ENCODE data around the gene UBR1.
"Not testable (repeated sequence)": the region's sequence is repeated elsewhere in the genome, so short reads cannot be mapped to it uniquely, and the experiment has no call there.

UBR1 gene

GRCh38 chr15:43029476-43029875, 76.4 kb downstream of the UBR1 start:
- no peak for DNase-seq (ENCODE audit: low read depth in 1 of 2, low spot score in 1 of 2)
- TF ChIP-seq SPI1 (IDR thresholded peaks at IDR 0.05; ENCODE audit: borderline replicate concordance, low read depth) (0 out of 2 replicates have a peak, but pooled peaks have one; percentile 4), GABPA (IDR thresholded peaks at IDR 0.05; ENCODE audit: low read depth) (no peak), POLR2AphosphoS5 (IDR thresholded peaks at IDR 0.05; ENCODE audit: low read depth) (no peak)
- TF ChIP-seq, protein P1, sequence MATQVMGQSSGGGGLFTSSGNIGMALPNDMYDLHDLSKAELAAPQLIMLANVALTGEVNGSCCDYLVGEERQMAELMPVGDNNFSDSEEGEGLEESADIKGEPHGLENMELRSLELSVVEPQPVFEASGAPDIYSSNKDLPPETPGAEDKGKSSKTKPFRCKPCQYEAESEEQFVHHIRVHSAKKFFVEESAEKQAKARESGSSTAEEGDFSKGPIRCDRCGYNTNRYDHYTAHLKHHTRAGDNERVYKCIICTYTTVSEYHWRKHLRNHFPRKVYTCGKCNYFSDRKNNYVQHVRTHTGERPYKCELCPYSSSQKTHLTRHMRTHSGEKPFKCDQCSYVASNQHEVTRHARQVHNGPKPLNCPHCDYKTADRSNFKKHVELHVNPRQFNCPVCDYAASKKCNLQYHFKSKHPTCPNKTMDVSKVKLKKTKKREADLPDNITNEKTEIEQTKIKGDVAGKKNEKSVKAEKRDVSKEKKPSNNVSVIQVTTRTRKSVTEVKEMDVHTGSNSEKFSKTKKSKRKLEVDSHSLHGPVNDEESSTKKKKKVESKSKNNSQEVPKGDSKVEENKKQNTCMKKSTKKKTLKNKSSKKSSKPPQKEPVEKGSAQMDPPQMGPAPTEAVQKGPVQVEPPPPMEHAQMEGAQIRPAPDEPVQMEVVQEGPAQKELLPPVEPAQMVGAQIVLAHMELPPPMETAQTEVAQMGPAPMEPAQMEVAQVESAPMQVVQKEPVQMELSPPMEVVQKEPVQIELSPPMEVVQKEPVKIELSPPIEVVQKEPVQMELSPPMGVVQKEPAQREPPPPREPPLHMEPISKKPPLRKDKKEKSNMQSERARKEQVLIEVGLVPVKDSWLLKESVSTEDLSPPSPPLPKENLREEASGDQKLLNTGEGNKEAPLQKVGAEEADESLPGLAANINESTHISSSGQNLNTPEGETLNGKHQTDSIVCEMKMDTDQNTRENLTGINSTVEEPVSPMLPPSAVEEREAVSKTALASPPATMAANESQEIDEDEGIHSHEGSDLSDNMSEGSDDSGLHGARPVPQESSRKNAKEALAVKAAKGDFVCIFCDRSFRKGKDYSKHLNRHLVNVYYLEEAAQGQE (IDR thresholded peaks at IDR 0.05; ENCODE audit: insufficient replicate concordance, low read depth): no peak
- TF ChIP-seq, protein P2, sequence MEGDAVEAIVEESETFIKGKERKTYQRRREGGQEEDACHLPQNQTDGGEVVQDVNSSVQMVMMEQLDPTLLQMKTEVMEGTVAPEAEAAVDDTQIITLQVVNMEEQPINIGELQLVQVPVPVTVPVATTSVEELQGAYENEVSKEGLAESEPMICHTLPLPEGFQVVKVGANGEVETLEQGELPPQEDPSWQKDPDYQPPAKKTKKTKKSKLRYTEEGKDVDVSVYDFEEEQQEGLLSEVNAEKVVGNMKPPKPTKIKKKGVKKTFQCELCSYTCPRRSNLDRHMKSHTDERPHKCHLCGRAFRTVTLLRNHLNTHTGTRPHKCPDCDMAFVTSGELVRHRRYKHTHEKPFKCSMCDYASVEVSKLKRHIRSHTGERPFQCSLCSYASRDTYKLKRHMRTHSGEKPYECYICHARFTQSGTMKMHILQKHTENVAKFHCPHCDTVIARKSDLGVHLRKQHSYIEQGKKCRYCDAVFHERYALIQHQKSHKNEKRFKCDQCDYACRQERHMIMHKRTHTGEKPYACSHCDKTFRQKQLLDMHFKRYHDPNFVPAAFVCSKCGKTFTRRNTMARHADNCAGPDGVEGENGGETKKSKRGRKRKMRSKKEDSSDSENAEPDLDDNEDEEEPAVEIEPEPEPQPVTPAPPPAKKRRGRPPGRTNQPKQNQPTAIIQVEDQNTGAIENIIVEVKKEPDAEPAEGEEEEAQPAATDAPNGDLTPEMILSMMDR (IDR thresholded peaks at IDR 0.05; ENCODE audit: insufficient read depth, low read length): no peak
- Histone ChIP-seq H3K4me3 (replicated peaks; ENCODE audit: insufficient read depth, low read length) (no peak overlapping the region), H3K27ac (replicated peaks) (no peak overlapping the region), H3K27me3 (ENCODE audit: insufficient read depth, poor library complexity, severe bottlenecking) (no peaks in the 10 kb centered on the region)

GRCh38 chr15:43025150-43025549, 80.7 kb downstream of the UBR1 start:
- TF ChIP-seq POLR2AphosphoS5 (IDR thresholded peaks at IDR 0.05; ENCODE audit: low read depth) (no peak), GABPA (IDR thresholded peaks at IDR 0.05; ENCODE audit: low read depth) (no peak), SPI1 (IDR thresholded peaks at IDR 0.05; ENCODE audit: borderline replicate concordance, low read depth) (no peak)
- TF ChIP-seq, protein P2 (IDR thresholded peaks at IDR 0.05; ENCODE audit: insufficient read depth, low read length): no peak
- TF ChIP-seq, protein P1 (IDR thresholded peaks at IDR 0.05; ENCODE audit: insufficient replicate concordance, low read depth): no peak
- Histone ChIP-seq H3K27ac (replicated peaks) (no peak overlapping the region), H3K4me3 (replicated peaks; ENCODE audit: insufficient read depth, low read length) (no peak overlapping the region), H3K27me3 (ENCODE audit: insufficient read depth, poor library complexity, severe bottlenecking) (no peaks in the 10 kb centered on the region)
- DNase-seq (ENCODE audit: low read depth in 1 of 2, low spot score in 1 of 2): no peak

DNA sequence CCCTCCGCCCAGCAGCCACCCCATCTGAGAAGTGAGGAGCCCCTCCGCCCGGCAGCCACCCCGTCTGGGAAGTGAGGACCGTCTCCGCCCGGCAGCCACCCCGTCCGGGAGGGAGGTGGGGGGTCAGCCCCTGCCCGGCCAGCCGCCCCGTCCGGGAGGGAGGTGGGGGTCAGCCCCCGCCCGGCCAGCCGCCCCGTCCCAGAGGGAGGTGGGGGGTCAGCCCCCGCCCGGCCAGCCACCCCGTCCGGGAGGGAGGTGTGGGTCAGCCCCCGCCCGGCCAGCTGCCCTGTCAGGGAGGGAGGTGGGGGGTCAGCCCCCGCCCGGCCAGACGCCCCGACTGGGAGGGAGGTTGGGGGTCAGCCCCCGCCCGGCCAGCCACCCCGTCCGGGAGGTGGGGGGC, 91.2 kb downstream of the UBR1 start:
- DNase-seq (ENCODE audit: low read depth in 1 of 2, low spot score in 1 of 2): not testable (repeated sequence)

GRCh38 chr15:43009206-43009605, 96.6 kb downstream of the UBR1 start:
- DNase-seq (ENCODE audit: low read depth in 1 of 2, low spot score in 1 of 2): no peak
- Histone ChIP-seq H3K27me3 (ENCODE audit: insufficient read depth, poor library complexity, severe bottlenecking) (no peaks in the 10 kb centered on the region), H3K27ac (replicated peaks) (no peak overlapping the region), H3K4me3 (replicated peaks; ENCODE audit: insufficient read depth, low read length) (no peak overlapping the region)
- TF ChIP-seq GABPA (IDR thresholded peaks at IDR 0.05; ENCODE audit: low read depth): no peak
- TF ChIP-seq, protein P1 (IDR thresholded peaks at IDR 0.05; ENCODE audit: insufficient replicate concordance, low read depth): no peak
- TF ChIP-seq, protein P2 (IDR thresholded peaks at IDR 0.05; ENCODE audit: insufficient read depth, low read length): no peak
- no peak for TF ChIP-seq SPI1 (IDR thresholded peaks at IDR 0.05; ENCODE audit: borderline replicate concordance, low read depth)
- TF ChIP-seq POLR2AphosphoS5 (IDR thresholded peaks at IDR 0.05; ENCODE audit: low read depth): no peak

More for the DNA sequence above, 91.2 kb downstream of the UBR1 start:
- not testable (repeated sequence) for H3K4me3 ChIP-seq (replicated peaks; ENCODE audit: insufficient read depth, low read length); H3K27me3 ChIP-seq (ENCODE audit: insufficient read depth, poor library complexity, severe bottlenecking); H3K27ac ChIP-seq (replicated peaks)
